B cell (primary cell): ENCODE data around the gene KRTAP3-1. TPM values are rescaled to one million over a fixed set of nuclear protein-coding genes. Genes with fewer than 3 reads are reported as not detected.

ENCODE experiments used
- ATAC-seq: fragments of 200-7000 bp; cut with Tn5 transposase; one replicate; pipeline ENCODE4 v1.10.0; 2021; ENCODE audit warnings: low read depth, mild to moderate bottlenecking, moderate number of reproducible peaks, moderate library complexity
- CTCF ChIA-PET: fragments of 350-600 bp; sonication (Branson Sonifier 250); formaldehyde crosslinking; loops from one replicate; lab custom pipeline; 2021; ENCODE audit warnings: antibody characterized with exemption, inconsistent platforms; lab: Charles Lee
- POLR2A ChIA-PET: fragments of 350-600 bp; sonication (Branson Sonifier 250); formaldehyde crosslinking; loops from one replicate; lab custom pipeline; 2021; ENCODE audit warnings: antibody characterized with exemption; lab: Charles Lee
- DNase-seq: peaks from one replicate; pipeline ENCODE4 v3.0.0; 2013
- H2AFZ ChIP-seq: 2 replicates; pipeline ENCODE4 v1.6.1; 2012; ENCODE audit warnings: mild to moderate bottlenecking, low read depth, low read length; ENCODE audit not compliant: insufficient read depth, poor library complexity, severe bottlenecking
- H3K27ac ChIP-seq, 2 donors: 1 replicate in 1 of 2; 2 replicates in 1 of 2; pipeline ENCODE4 v1.5.1; 2012 to 2013; ENCODE audit warnings: low read length in 2 of 2, mild to moderate bottlenecking in 2 of 2, moderate library complexity in 1 of 2
- H3K27me3 ChIP-seq, 4 experiments: fragments of 200-600 bp in 1 of 4; sonication (generic) in 1 of 4; replicated peaks in 1 of 4; 1 replicate in 2 of 4; 2 replicates in 2 of 4; pipeline versions ENCODE4 v1.6.1 to v1.7.0; 2013 to 2016; ENCODE audit warnings: low read length in 3 of 4, mild to moderate bottlenecking in 2 of 4, mixed read lengths in 1 of 4, moderate library complexity in 1 of 4; ENCODE audit not compliant: insufficient read depth in 4 of 4, control insufficient read depth in 3 of 4; ENCODE audit errors: control extremely low read depth in 1 of 4
- H3K36me3 ChIP-seq, 2 experiments: replicated peaks in 1 of 2; 1 replicate in 1 of 2; 2 replicates in 1 of 2; pipeline versions ENCODE4 v1.6.1 to v1.7.1; 2013; ENCODE audit warnings: low read length in 1 of 2; ENCODE audit not compliant: insufficient read depth in 2 of 2, control insufficient read depth in 1 of 2; ENCODE audit errors: control extremely low read depth in 1 of 2, extremely low read depth in 1 of 2
- H3K4me1 ChIP-seq, 2 donors: fragments of 200-600 bp in 1 of 2; sonication (generic) in 1 of 2; 1 replicate in 1 of 2; 2 replicates in 1 of 2; pipeline versions ENCODE4 v1.5.1 to v1.6.1; 2013 to 2017; ENCODE audit warnings: low read length in 2 of 2; ENCODE audit not compliant: control insufficient read depth in 2 of 2, insufficient read depth in 2 of 2
- H3K4me2 ChIP-seq: replicated peaks from 2 replicates; pipeline ENCODE3; 2012; ENCODE audit warnings: mild to moderate bottlenecking, low read depth, low read length; ENCODE audit not compliant: poor library complexity, severe bottlenecking
- H3K4me3 ChIP-seq, 5 experiments: fragments of 200-600 bp in 1 of 5; sonication (generic) in 1 of 5; 1 replicate in 3 of 5; 2 replicates in 2 of 5; pipeline versions ENCODE4 v1.5.1 to v1.7.0; 2011 to 2016; ENCODE audit warnings: low read length in 4 of 5, mild to moderate bottlenecking in 4 of 5, low read depth in 2 of 5, control low read depth in 1 of 5, moderate library complexity in 1 of 5; ENCODE audit not compliant: insufficient read depth in 1 of 5; ENCODE audit errors: control extremely low read depth in 1 of 5, extremely low read depth in 1 of 5
- H3K79me2 ChIP-seq: fragments of 200-600 bp; sonication (generic); one replicate; pipeline ENCODE4 v1.6.0; 2016; ENCODE audit warnings: low read length; ENCODE audit not compliant: control insufficient read depth, insufficient read depth
- H3K9ac ChIP-seq: fragments of 200-600 bp; sonication (generic); 2 replicates; pipeline ENCODE4 v1.6.1; 2017; ENCODE audit warnings: mild to moderate bottlenecking, low read length, moderate library complexity
- H3K9me3 ChIP-seq, 3 donors: one replicate each; pipeline versions ENCODE4 v1.6.1 to v1.7.1; 2013; ENCODE audit warnings: low read length in 2 of 3; ENCODE audit not compliant: control insufficient read depth in 2 of 3, insufficient read depth in 1 of 3; ENCODE audit errors: control extremely low read depth in 1 of 3
- H4K20me1 ChIP-seq: 2 replicates; pipeline ENCODE4 v1.6.0; 2012; ENCODE audit warnings: mild to moderate bottlenecking, low read length; ENCODE audit not compliant: insufficient read depth, control insufficient read depth, poor library complexity, severe bottlenecking
- H3K27ac Mint-ChIP-seq: one replicate; pipeline ENCODE4 v1.8.0; 2021; ENCODE audit warnings: mixed read lengths
- H3K27me3 Mint-ChIP-seq: one replicate; pipeline ENCODE4 v1.8.0; 2021; ENCODE audit warnings: mixed read lengths
- H3K4me1 Mint-ChIP-seq: one replicate; pipeline ENCODE4 v1.8.0; 2021; ENCODE audit warnings: mixed read lengths
- H3K4me3 Mint-ChIP-seq: one replicate; pipeline ENCODE4 v1.8.0; 2021; ENCODE audit warnings: mixed read lengths
- H3K9me3 Mint-ChIP-seq: one replicate; pipeline ENCODE4 v1.8.0; 2022; ENCODE audit warnings: mixed read lengths; ENCODE audit not compliant: insufficient read depth
- CTCF ChIP-seq: fragments of 200-600 bp; IDR thresholded peaks from one replicate; pipeline ENCODE4 v1.8.0; 2022; ENCODE audit warnings: antibody characterized with exemption, mild to moderate bottlenecking
- EZH2 ChIP-seq: IDR thresholded peaks from 2 replicates; pipeline ENCODE4 v1.6.1; 2012; ENCODE audit warnings: borderline replicate concordance, low read depth, mild to moderate bottlenecking, moderate library complexity, low read length; ENCODE audit not compliant: insufficient read depth, poor library complexity, severe bottlenecking
- WGBS: methylation state at CpG from one replicate; pipeline ENCODE4 v1.1.5; 2013; ENCODE audit warnings: missing lambda C conversion rate; ENCODE audit not compliant: insufficient coverage; 5-methylcytosine and 5-hydroxymethylcytosine counted together
- intact Hi-C: fragments of 100-400 bp; cut with micrococcal nuclease; formaldehyde crosslinking; loops from one replicate; pipeline ENCODE4 v1.10.0; 2022
- polyA plus RNA-seq: library from polyadenylated mRNA; depleted of rRNA; stranded (reverse); fragments of >200 nt; gene quantifications from 2 replicates; pipeline ENCODE4 v1.2.3, GENCODE V29; 2012
- total RNA-seq, 2 donors: library from RNA; stranded (reverse); fragments of 120-200 nt in 1 of 2; gene quantifications; 1 replicate in 1 of 2; 2 replicates in 1 of 2; pipeline versions ENCODE4 v1.2.3 to v1.2.4, GENCODE V29; 2013 to 2022

Gene KRTAP3-1
- total and polyA plus RNA-seq, 2 donors (not counting 1 experiment from before 2014, with no cell fraction given), result not detected

DNA sequence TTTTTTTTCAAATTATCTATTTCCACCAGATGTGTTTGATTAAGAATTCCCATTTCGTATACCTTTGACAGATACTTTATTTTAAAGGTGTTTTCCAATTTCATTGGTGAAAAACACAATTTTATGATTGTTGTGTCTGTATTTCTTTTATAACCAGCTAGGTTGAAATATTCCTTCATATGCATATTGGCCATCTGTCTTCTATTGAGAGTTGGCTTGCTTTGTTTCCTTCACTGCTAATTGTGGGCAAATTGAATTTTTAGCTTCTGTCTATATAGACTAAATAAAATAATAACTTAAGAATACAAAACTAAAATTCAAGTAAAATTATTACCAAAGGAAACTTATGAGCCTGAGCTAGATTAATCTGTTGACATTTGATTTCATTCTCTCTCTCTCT lies 13.8 kb downstream of the KRTAP3-1 start:
- no peak for ATAC-seq
- no peak overlapping the region for H2AFZ ChIP-seq
- no peak overlapping the region for H3K4me2 ChIP-seq
- Mint-ChIP-seq H3K27me3 (peaks cover 56% of the 10 kb centered on the region), H3K27ac (no peak overlapping the region), H3K9me3 (no peaks in the 10 kb centered on the region), H3K4me3 (no peak overlapping the region), H3K4me1 (no peaks in the 10 kb centered on the region)
- H3K36me3 ChIP-seq, result no peaks in the 10 kb centered on the region
- H3K9ac ChIP-seq, result no peak overlapping the region
- H3K4me3 ChIP-seq, result no peak overlapping the region
- intact Hi-C loops, result no loop called here
- H3K27me3 ChIP-seq, result peaks cover 0 to 10% (median 6%) of the 10 kb centered on the region in 4 experiments
- ChIA-PET CTCF (interaction anchor here (0.6 kb wide), 1 partner anchor 436 kb away, joined by 3 read pairs; no protein-coding TSS in a partner anchor), POLR2A (no interaction called here)
- H3K27ac ChIP-seq, result no peak overlapping the region
- TF ChIP-seq CTCF (no peak), EZH2 (no peak)
- H3K9me3 ChIP-seq, result no peaks in the 10 kb centered on the region
- no peaks in the 10 kb centered on the region for H3K4me1 ChIP-seq
- no peak for DNase-seq
- H4K20me1 ChIP-seq, result no peaks in the 10 kb centered on the region
- no CpG with 5 or more reads among the region's 1 CpG for WGBS
- no peaks in the 10 kb centered on the region for H3K79me2 ChIP-seq

DNA sequence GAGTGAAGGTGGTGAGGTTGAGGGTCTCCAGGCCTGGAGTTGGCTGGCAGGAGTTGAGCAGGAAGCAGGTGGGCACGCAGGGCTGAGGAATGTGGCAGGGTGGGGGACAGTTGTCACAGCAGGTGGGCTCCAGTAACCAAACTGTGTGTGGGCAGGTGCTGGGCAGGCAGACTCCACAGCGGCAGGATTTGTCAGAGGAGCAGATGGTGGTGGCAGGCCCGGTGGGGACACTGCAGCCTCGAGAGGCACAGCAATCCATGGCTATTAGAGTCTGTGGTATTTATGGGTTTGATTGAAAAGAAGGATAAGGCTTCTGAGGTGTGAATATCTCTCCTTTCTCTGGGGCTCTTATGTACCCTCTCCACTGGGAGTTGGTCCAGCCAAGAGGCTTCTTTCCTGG lies 15.1 kb downstream of the KRTAP3-1 start, which contains the start of gene KRTAP3-3:
TSS of gene KRTAP3-3 (minus strand) at position 326 of the 400 bp plus-strand sequence. CDS start at position 259, 67 bp downstream.
- H3K9me3 ChIP-seq, result no peaks in the 10 kb centered on the region
- H3K9ac ChIP-seq, result no peak within 1 kb of the TSS
- no peak for TF ChIP-seq CTCF
- TF ChIP-seq EZH2, result no peak
- Mint-ChIP-seq H3K27me3 (peaks cover 55% of the 10 kb centered on the region), H3K4me1 (no peaks in the 10 kb centered on the region), H3K27ac (no peak within 1 kb of the TSS), H3K9me3 (no peaks in the 10 kb centered on the region), H3K4me3 (no peak within 1 kb of the TSS)
- no peak for DNase-seq
- no peaks in the 10 kb centered on the region for H3K36me3 ChIP-seq
- no peaks in the 10 kb centered on the region for H3K79me2 ChIP-seq
- intact Hi-C loops, result no loop called here
- no peak within 1 kb of the TSS for H3K4me3 ChIP-seq
- no peak within 1 kb of the TSS for H3K27ac ChIP-seq
- no peak for ATAC-seq
- no peak within 1 kb of the TSS for H2AFZ ChIP-seq
- POLR2A ChIA-PET, result no interaction called here
- 68% methylated on average over 4 of the region's 4 CpGs for WGBS
- CTCF ChIA-PET, result no interaction called here
- peaks cover 0 to 10% (median 6%) of the 10 kb centered on the region in 4 experiments for H3K27me3 ChIP-seq
- no peak within 1 kb of the TSS for H3K4me2 ChIP-seq
- H3K4me1 ChIP-seq, result no peaks in the 10 kb centered on the region
- no peaks in the 10 kb centered on the region for H4K20me1 ChIP-seq
